Upper lobe of left lung (tissue), 6 donors: Measurements from ENCODE around the gene HDAC7. TPM values are rescaled to one million over a fixed set of nuclear protein-coding genes. Genes with fewer than 3 reads are reported as not detected.

Experiments used
- ATAC-seq, 2 donors: fragments of 200-7000 bp; cut with Tn5 transposase; one replicate each; pipeline ENCODE4 v1.9.1; 2022; ENCODE audit warnings: mild to moderate bottlenecking in 2 of 2, moderate library complexity in 2 of 2; ENCODE audit not compliant: low FRiP score in 2 of 2
- DNase-seq, 2 donors: peaks; one replicate each; pipeline ENCODE4 v3.0.0-alpha.2; 2019 to 2020
- H3K27ac ChIP-seq, 4 donors: fragments of 200-600 bp; sonication (generic); one replicate each; pipeline ENCODE4 v1.5.1; 2016 to 2019
- H3K27me3 ChIP-seq, 4 donors: fragments of 200-600 bp; sonication (generic); one replicate each; pipeline ENCODE4 v1.5.1; 2017 to 2019
- H3K36me3 ChIP-seq, 4 donors: fragments of 200-600 bp; sonication (generic); one replicate each; pipeline ENCODE4 v1.5.1; 2016 to 2019
- H3K4me1 ChIP-seq, 4 donors: fragments of 200-600 bp; sonication (generic); one replicate each; pipeline ENCODE4 v1.5.1; 2018 to 2019
- H3K4me3 ChIP-seq, 4 donors: fragments of 200-600 bp; sonication (generic); one replicate each; pipeline ENCODE4 v1.5.1; 2017 to 2019; ENCODE audit warnings: mild to moderate bottlenecking in 2 of 4, moderate library complexity in 1 of 4
- H3K9me3 ChIP-seq, 4 donors: fragments of 200-600 bp; sonication (generic); one replicate each; pipeline ENCODE4 v1.5.1; 2018 to 2019
- CTCF ChIP-seq, 6 experiments: fragments of 450-650 bp in 4 of 6; fragments of 200-600 bp in 2 of 6; sonication (generic) in 2 of 6; IDR thresholded peaks; one replicate each; pipeline ENCODE4 v1.5.1; 2016 to 2019; ENCODE audit warnings: antibody characterized with exemption in 6 of 6
- EP300 ChIP-seq, 4 donors: sonication (generic); formaldehyde crosslinking; IDR thresholded peaks; one replicate each; pipeline ENCODE4 v1.5.1; 2017; ENCODE audit warnings: antibody characterized with exemption in 4 of 4, control low read depth in 2 of 4
- POLR2A ChIP-seq, 4 donors: fragments of 450-650 bp; IDR thresholded peaks; one replicate each; pipeline ENCODE4 v1.5.1; 2016 to 2017; ENCODE audit warnings: antibody characterized with exemption in 4 of 4, mild to moderate bottlenecking in 2 of 4
- POLR2AphosphoS5 ChIP-seq, 2 donors: sonication (generic); formaldehyde crosslinking; IDR thresholded peaks; one replicate each; pipeline ENCODE4 v1.5.1; 2017; ENCODE audit warnings: antibody characterized with exemption in 2 of 2
- WGBS, 2 donors: methylation state at CpG; one replicate each; pipeline ENCODE4 v1.1.5; 2017 to 2018; 5-methylcytosine and 5-hydroxymethylcytosine counted together
- total RNA-seq, 6 donors: library from RNA; depleted of rRNA in 4 of 6; stranded (reverse); fragments of >200 nt in 4 of 6; gene quantifications; one replicate each; pipeline versions ENCODE4 v1.1.0 to v1.2.1, GENCODE V29; 2016 to 2021
- donor health status: DM: no; HTN: no; CAD: no; lungs with moderate emphysema.
- donor health status: DM: no; HTN: yes; CAD: no; lungs with severe emphysema.

Gene HDAC7
- 100 to 1,000 TPM in 4 of 6 donors, 10 to 100 TPM in 2; 66.6 to 164 (median 126) TPM for total RNA-seq

- TF ChIP-seq CTCF (IDR thresholded peaks at IDR 0.05) = peak in 4 of 6 experiments; percentile 18 to 53 (median 34)
- TF ChIP-seq EP300 (IDR thresholded peaks at IDR 0.05) = no peak
- TF ChIP-seq POLR2AphosphoS5 (IDR thresholded peaks at IDR 0.05) = peak; percentile 34 to 57
- peak in 3 of 4 donors; percentile 62 to 86 (median 77) for TF ChIP-seq POLR2A (IDR thresholded peaks at IDR 0.05)
- peak within 1 kb of the TSS; percentile 67 to 91 (median 78) for H3K4me3 ChIP-seq
- DNase-seq (peak; percentile 87 to 93), ATAC-seq (peak; percentile 70 to 78)
- H3K36me3 ChIP-seq = no peaks in the 10 kb centered on the region
- no peaks in the 10 kb centered on the region for H3K27me3 ChIP-seq
- peak within 1 kb of the TSS; percentile 97 to 99 (median 98) for H3K27ac ChIP-seq
- peaks cover 79 to 91% (median 88%) of the 10 kb centered on the region in 4 donors for H3K4me1 ChIP-seq
- WGBS, 2 donors = 0 to 2% methylated on average over 11 to 49 of the region's 58 CpGs
- H3K9me3 ChIP-seq = no peaks in the 10 kb centered on the region
These were observed at the start of gene HDAC7 for GRCh38 chr12:47819896-47820630. Gene HDAC7, minus strand, starts transcription at chr12:47819903. Its CDS starts 118 bp downstream, at chr12:47819785.

GRCh38 chr12:47868552-47869031 lies 48.9 kb upstream of the HDAC7 start:
- Histone ChIP-seq H3K27me3 (no peaks in the 10 kb centered on the region), H3K36me3 (peaks cover 0 to 6% (median 2%) of the 10 kb centered on the region in 4 donors), H3K9me3 (no peaks in the 10 kb centered on the region), H3K4me1 (peaks cover 7 to 19% (median 16%) of the 10 kb centered on the region in 4 donors), H3K27ac (peak overlapping the region in 1 of 4 donors; percentile 35), H3K4me3 (no peak overlapping the region)
- no peak for TF ChIP-seq EP300 (IDR thresholded peaks at IDR 0.05)
- no peak for TF ChIP-seq CTCF (IDR thresholded peaks at IDR 0.05)
- DNase-seq = no peak
- peak in 1 of 2 donors; percentile 51 for ATAC-seq
- WGBS, 2 donors = 66 to 68% methylated on average over 8 of the region's 8 CpGs

- no peak for DNase-seq
- Histone ChIP-seq H3K27ac (no peak overlapping the region), H3K9me3 (no peaks in the 10 kb centered on the region), H3K27me3 (no peaks in the 10 kb centered on the region), H3K4me1 (peaks cover 7 to 19% (median 16%) of the 10 kb centered on the region in 4 donors), H3K4me3 (no peak overlapping the region), H3K36me3 (peaks cover 0 to 10% (median 2%) of the 10 kb centered on the region in 4 donors)
- 60 to 81% methylated on average over 1 to 2 of the region's 2 CpGs for WGBS, 2 donors
- no peak for TF ChIP-seq POLR2A (IDR thresholded peaks at IDR 0.05)
- no peak for TF ChIP-seq CTCF (IDR thresholded peaks at IDR 0.05)
- no peak for ATAC-seq
These were observed 48.3 kb upstream of the HDAC7 start for GRCh38 chr12:47868041-47868440.

GRCh38 chr12:47867495-47867941 lies 47.8 kb upstream of the HDAC7 start:
- peak in 1 of 2 donors; percentile 45 for DNase-seq
- H3K9me3 ChIP-seq = no peaks in the 10 kb centered on the region
- no peaks in the 10 kb centered on the region for H3K27me3 ChIP-seq
- no peak for TF ChIP-seq EP300 (IDR thresholded peaks at IDR 0.05)
- TF ChIP-seq POLR2AphosphoS5 (IDR thresholded peaks at IDR 0.05) = no peak
- no peak for TF ChIP-seq CTCF (IDR thresholded peaks at IDR 0.05)
- TF ChIP-seq POLR2A (IDR thresholded peaks at IDR 0.05) = no peak
- H3K4me1 ChIP-seq = peaks cover 7 to 19% (median 16%) of the 10 kb centered on the region in 4 donors
- WGBS, 2 donors = 69 to 77% methylated on average over 4 of the region's 4 CpGs
- peaks cover 0 to 10% (median 2%) of the 10 kb centered on the region in 4 donors for H3K36me3 ChIP-seq
- no peak overlapping the region for H3K4me3 ChIP-seq
- peak in 1 of 2 donors; percentile 71 for ATAC-seq
- no peak overlapping the region for H3K27ac ChIP-seq
